ENCODE measurements around the gene CDCA7.

GRCh38 chr2:173400760-173401159, 46.1 kb downstream of the CDCA7 start:
- peak; percentile 19 to 27 for TF ChIP-seq CTCF (IDR thresholded peaks at IDR 0.05; ENCODE audit: extremely low read depth in 1 of 2, insufficient read depth in 1 of 2, low read depth in 1 of 2, low read length in 2 of 2)
- TF ChIP-seq MYC (IDR thresholded peaks at IDR 0.05; ENCODE audit: low read depth, low read length), result no peak
- no peak for TF ChIP-seq POLR2AphosphoS5 (IDR thresholded peaks at IDR 0.05; ENCODE audit: insufficient read depth, low read depth, low read length)
- TF ChIP-seq POLR2A (IDR thresholded peaks at IDR 0.05; ENCODE audit: low read depth, low read length), result no peak
- no peak for TF ChIP-seq EZH2 (IDR thresholded peaks at IDR 0.05; ENCODE audit: borderline replicate concordance, low read depth, low read length, severe bottlenecking)
- TF ChIP-seq, protein P1, sequence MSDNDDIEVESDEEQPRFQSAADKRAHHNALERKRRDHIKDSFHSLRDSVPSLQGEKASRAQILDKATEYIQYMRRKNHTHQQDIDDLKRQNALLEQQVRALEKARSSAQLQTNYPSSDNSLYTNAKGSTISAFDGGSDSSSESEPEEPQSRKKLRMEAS (IDR thresholded peaks at IDR 0.05; ENCODE audit: insufficient read depth, insufficient read length), result no peak
- no peak for TF ChIP-seq FOS (IDR thresholded peaks at IDR 0.05; ENCODE audit: borderline replicate concordance, insufficient read depth, low read length)
- no peak for TF ChIP-seq GATA2 (IDR thresholded peaks at IDR 0.05; ENCODE audit: insufficient read depth, insufficient read length, low read depth, low read length)

Data from endothelial cell of umbilical vein (primary cell).